Measurements from ENCODE around the gene ARMC8.

The ARMC8 gene

DNA sequence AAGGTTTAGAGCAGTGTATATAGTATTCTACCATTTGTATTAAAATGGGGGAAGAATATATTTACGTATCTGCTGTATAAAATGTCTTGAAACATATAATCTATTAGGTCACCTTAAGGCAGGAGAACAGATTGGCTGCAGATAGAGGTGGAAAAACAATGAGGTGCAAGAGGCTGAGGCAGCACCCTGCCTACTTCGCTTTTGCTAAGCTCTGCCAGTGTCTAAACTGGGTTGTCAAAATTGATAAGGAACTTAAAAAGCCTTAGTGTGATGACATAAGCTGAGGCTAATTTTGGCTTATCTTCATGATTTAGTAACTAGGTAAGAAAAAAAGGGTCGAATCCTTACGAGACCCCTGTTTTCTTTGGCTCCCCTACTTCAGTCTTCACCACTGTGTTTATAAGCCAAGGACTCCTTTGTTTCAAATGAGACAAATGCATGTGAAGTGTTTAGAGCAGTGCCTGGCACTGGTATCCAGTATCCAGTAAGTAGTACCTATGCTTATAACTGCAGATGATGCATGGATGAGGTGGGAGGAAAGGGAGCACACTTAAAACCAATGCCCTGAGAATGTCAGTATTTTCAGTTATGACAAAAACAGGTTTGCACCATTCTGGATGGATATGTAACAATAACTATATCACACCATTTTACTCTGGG is 45.7 kb downstream of the ARMC8 start:
- no peak overlapping the region for H3K4me3 ChIP-seq (ENCODE audit: low read length)
- H3K4me1 ChIP-seq (ENCODE audit: control insufficient read depth, insufficient read depth, low read length) = no peaks in the 10 kb centered on the region
- H3K27me3 ChIP-seq (ENCODE audit: control insufficient read depth, insufficient read depth, low read length) = no peaks in the 10 kb centered on the region
- H3K27ac ChIP-seq (ENCODE audit: low read depth, low read length) = no peak overlapping the region
- H3K36me3 ChIP-seq (ENCODE audit: control insufficient read depth, insufficient read depth, low read length) = peaks cover 2% of the 10 kb centered on the region
- no peak overlapping the region for H3K9ac ChIP-seq (ENCODE audit: low read length)

DNA sequence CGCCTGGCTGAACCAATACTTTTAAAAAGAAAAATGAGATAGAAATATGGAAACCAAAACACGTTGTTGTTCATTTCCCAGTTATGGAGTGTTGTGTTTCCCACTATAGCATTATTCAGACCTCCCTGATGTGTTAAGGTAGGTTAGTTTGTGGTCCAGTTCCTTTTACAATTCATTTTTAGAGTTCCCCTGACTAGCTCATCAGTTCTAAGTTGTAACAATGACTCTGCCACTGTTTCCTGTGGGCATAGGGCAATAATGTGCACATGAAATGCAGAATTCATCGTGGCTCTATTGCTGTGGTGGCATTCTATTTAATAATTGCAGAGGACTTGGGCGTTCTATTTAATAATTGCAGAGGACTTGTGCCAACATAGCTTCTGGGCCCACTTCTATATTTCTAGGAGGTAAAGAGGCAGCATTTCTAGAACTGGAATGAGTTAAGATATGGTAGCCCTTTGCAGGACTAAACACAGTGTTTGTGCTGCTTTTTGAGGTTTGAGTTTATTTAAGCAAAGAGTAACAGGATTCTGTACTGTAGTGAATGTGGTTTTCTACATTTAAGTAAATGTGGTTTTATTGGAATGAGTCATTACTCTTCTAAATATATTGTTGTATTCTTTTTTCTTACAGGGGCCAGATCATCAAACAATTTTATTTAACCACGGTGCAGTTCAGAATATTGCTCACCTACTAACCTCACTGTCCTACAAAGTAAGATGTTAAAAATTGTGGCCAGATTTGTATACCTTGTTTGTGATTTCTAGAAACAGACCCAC is 47.5 kb downstream of the ARMC8 start:
- H3K4me1 ChIP-seq (ENCODE audit: control insufficient read depth, insufficient read depth, low read length) = no peaks in the 10 kb centered on the region
- H3K27ac ChIP-seq (ENCODE audit: low read depth, low read length) = no peak overlapping the region
- no peaks in the 10 kb centered on the region for H3K27me3 ChIP-seq (ENCODE audit: control insufficient read depth, insufficient read depth, low read length)
- H3K4me3 ChIP-seq (ENCODE audit: low read length) = no peak overlapping the region
- H3K36me3 ChIP-seq (ENCODE audit: control insufficient read depth, insufficient read depth, low read length) = peaks cover 5% of the 10 kb centered on the region
- H3K9ac ChIP-seq (ENCODE audit: low read length) = no peak overlapping the region

DNA sequence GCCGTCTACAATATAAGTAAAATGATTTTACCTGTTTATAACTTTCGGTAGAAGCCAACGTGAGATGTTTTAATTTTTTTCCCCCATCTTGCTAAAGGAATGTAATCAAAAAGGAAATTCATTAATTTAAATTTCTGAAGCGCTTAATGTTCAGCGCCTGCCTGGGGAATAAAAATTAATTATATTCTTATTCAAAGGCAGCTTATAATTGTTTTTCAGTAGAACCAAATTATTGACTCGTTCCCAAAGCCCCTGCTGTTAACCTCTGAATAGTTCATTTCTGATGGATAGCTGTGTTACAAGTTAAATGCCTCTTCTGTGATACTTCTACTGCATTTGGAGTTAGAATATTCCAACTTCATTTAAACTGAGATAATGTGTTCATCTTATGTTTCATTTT is 51.6 kb downstream of the ARMC8 start:
- no peak overlapping the region for H3K9ac ChIP-seq (ENCODE audit: low read length)
- no peak overlapping the region for H3K27ac ChIP-seq (ENCODE audit: low read depth, low read length)
- H3K36me3 ChIP-seq (ENCODE audit: control insufficient read depth, insufficient read depth, low read length) = peaks cover 11% of the 10 kb centered on the region
- H3K27me3 ChIP-seq (ENCODE audit: control insufficient read depth, insufficient read depth, low read length) = no peaks in the 10 kb centered on the region
- no peak overlapping the region for H3K4me3 ChIP-seq (ENCODE audit: low read length)
- no peaks in the 10 kb centered on the region for H3K4me1 ChIP-seq (ENCODE audit: control insufficient read depth, insufficient read depth, low read length)

DNA sequence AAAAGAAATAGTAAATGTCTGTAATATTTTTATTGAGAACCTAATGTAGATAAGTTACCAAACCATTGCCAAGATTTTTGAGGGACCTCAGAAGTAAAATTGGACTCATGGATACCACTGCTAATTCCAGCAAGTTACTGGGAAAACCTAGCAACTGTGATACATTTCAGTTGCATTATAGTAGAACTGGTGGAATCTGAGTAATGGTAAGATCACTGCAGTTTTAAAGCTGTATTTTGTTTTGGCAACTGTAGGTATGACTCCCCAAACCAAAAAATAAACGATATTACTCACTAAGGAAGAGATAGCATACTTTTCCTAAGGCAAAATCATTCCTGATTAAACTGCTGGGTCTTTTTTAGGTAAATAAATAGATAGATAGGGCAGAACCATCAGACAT is 54.0 kb downstream of the ARMC8 start:
- Histone ChIP-seq H3K9ac (ENCODE audit: low read length) (no peak overlapping the region), H3K36me3 (ENCODE audit: control insufficient read depth, insufficient read depth, low read length) (peaks cover 18% of the 10 kb centered on the region), H3K4me1 (ENCODE audit: control insufficient read depth, insufficient read depth, low read length) (no peaks in the 10 kb centered on the region), H3K27me3 (ENCODE audit: control insufficient read depth, insufficient read depth, low read length) (no peaks in the 10 kb centered on the region), H3K4me3 (ENCODE audit: low read length) (no peak overlapping the region), H3K27ac (ENCODE audit: low read depth, low read length) (no peak overlapping the region)

DNA sequence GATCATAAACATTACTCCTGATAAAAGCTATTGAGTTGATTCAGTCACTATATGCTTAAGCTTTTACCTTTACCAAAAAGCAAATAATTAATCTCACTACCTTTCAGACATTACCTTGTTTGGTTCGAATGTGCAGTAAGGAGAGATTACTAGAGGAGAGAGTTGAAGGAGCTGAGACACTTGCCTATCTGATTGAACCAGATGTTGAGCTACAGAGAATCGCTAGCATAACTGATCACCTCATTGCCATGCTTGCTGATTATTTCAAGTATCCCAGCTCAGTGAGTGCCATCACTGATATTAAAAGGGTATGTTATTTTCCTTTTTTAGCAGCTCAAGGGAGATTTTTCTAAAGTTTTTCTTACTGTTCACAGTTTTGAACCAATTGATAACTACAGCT is 54.6 kb downstream of the ARMC8 start:
- no peak overlapping the region for H3K4me3 ChIP-seq (ENCODE audit: low read length)
- no peaks in the 10 kb centered on the region for H3K4me1 ChIP-seq (ENCODE audit: control insufficient read depth, insufficient read depth, low read length)
- peaks cover 15% of the 10 kb centered on the region for H3K36me3 ChIP-seq (ENCODE audit: control insufficient read depth, insufficient read depth, low read length)
- H3K27ac ChIP-seq (ENCODE audit: low read depth, low read length) = no peak overlapping the region
- H3K9ac ChIP-seq (ENCODE audit: low read length) = no peak overlapping the region
- H3K27me3 ChIP-seq (ENCODE audit: control insufficient read depth, insufficient read depth, low read length) = no peaks in the 10 kb centered on the region

DNA sequence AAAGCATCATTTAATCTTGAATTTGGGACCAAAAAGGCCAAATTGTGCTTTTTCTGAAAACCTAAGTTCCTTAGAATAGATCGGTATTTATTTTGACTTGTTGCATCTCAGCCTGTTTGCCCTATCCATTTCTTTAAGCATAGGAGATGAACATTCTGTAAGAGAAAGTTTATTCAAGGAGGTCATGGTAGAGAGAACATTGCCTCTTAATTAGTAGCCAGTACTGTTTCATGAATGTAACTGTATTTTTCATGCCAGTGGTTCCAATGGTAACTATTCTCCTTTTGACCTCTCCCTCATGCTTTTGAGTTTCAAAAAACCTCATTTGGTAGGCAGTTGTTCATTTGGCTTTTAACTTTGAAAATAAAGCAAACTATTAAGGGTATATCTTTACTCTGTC is 55.4 kb downstream of the ARMC8 start:
- Histone ChIP-seq H3K4me3 (ENCODE audit: low read length) (no peak overlapping the region), H3K9ac (ENCODE audit: low read length) (no peak overlapping the region), H3K27me3 (ENCODE audit: control insufficient read depth, insufficient read depth, low read length) (no peaks in the 10 kb centered on the region), H3K4me1 (ENCODE audit: control insufficient read depth, insufficient read depth, low read length) (no peaks in the 10 kb centered on the region), H3K36me3 (ENCODE audit: control insufficient read depth, insufficient read depth, low read length) (peaks cover 17% of the 10 kb centered on the region), H3K27ac (ENCODE audit: low read depth, low read length) (no peak overlapping the region)

DNA sequence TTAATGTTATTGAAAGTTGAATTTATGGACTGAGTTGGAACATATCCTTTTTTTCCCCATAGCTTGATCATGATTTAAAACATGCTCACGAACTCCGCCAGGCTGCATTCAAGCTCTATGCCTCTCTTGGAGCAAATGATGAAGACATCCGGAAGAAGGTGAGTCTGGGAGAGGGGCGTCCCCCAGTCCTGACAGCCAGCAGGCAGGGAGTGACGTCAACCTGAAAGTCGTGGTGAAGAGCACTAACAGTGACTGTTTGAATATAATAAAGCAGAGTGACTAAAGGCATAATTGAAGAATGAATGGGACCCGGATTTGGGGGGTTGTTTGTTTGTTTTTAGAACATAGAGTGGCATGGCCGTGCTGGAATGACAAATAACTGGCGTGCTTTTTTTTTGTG is 57.9 kb downstream of the ARMC8 start:
- Histone ChIP-seq H3K27ac (ENCODE audit: low read depth, low read length) (no peak overlapping the region), H3K4me3 (ENCODE audit: low read length) (no peak overlapping the region), H3K27me3 (ENCODE audit: control insufficient read depth, insufficient read depth, low read length) (no peaks in the 10 kb centered on the region), H3K36me3 (ENCODE audit: control insufficient read depth, insufficient read depth, low read length) (peaks cover 16% of the 10 kb centered on the region), H3K4me1 (ENCODE audit: control insufficient read depth, insufficient read depth, low read length) (no peaks in the 10 kb centered on the region), H3K9ac (ENCODE audit: low read length) (no peak overlapping the region)

DNA sequence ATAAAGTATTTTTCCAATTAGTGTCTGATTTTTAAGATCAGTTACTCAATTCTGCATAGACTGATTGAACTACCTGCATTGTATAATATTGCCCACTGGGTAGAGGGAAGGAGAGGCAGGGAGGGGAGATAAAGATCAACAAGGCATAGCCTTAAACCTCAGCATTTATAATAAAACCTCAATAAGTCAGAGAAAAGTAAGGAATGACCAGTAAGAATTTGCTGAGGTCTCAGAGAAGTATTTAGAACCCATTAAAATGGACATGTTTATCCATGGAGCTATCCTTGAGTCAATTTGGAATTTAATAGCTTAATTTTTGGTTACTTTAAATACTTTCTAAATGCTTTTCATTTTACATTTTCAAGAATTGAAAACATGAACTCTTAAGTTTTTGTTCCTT is 62.5 kb downstream of the ARMC8 start:
- peaks cover 10% of the 10 kb centered on the region for H3K36me3 ChIP-seq (ENCODE audit: control insufficient read depth, insufficient read depth, low read length)
- H3K9ac ChIP-seq (ENCODE audit: low read length) = no peak overlapping the region
- no peak overlapping the region for H3K4me3 ChIP-seq (ENCODE audit: low read length)
- H3K27ac ChIP-seq (ENCODE audit: low read depth, low read length) = no peak overlapping the region
- no peaks in the 10 kb centered on the region for H3K27me3 ChIP-seq (ENCODE audit: control insufficient read depth, insufficient read depth, low read length)
- H3K4me1 ChIP-seq (ENCODE audit: control insufficient read depth, insufficient read depth, low read length) = no peaks in the 10 kb centered on the region

DNA sequence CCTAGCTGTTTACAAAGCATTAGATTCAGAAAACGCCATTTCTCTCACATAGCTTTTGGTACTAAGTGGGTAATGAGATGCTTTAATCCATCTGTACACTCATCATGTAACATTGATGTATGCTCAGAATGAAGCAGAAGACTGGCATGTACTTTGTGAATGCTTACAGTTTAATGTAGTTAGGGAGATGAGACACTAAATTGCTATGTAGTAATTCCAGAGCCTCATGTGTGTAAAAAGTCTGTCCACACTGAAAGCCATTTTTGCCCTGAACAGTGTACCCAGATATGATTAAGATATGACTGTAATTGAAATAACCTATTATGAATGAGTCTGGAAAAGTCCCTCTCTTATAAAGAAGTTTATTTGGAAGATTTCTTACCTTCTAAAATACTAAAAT is 66.5 kb downstream of the ARMC8 start:
- Histone ChIP-seq H3K4me1 (ENCODE audit: control insufficient read depth, insufficient read depth, low read length) (no peaks in the 10 kb centered on the region), H3K27me3 (ENCODE audit: control insufficient read depth, insufficient read depth, low read length) (no peaks in the 10 kb centered on the region), H3K36me3 (ENCODE audit: control insufficient read depth, insufficient read depth, low read length) (no peaks in the 10 kb centered on the region), H3K9ac (ENCODE audit: low read length) (no peak overlapping the region), H3K27ac (ENCODE audit: low read depth, low read length) (no peak overlapping the region), H3K4me3 (ENCODE audit: low read length) (no peak overlapping the region)

DNA sequence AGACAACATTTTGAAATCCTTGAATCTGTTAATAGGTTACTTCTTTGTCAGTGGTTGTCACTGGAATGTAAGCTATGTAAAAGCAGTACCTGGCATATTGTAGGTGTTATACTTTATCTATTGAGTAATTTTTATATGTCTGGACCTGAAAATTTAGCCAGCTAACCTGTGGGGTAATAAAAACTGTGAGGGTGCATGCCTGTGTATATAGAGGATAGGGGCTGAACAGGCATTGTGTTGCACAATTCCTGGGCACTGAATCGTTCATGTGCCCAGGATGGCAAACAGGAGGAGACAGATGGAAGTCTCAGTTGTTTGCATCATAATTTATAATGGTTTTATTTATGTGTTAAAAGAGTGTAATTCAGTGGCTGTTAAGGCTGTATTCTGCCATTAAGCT is 67.1 kb downstream of the ARMC8 start:
- Histone ChIP-seq H3K4me1 (ENCODE audit: control insufficient read depth, insufficient read depth, low read length) (no peaks in the 10 kb centered on the region), H3K27ac (ENCODE audit: low read depth, low read length) (no peak overlapping the region), H3K36me3 (ENCODE audit: control insufficient read depth, insufficient read depth, low read length) (no peaks in the 10 kb centered on the region), H3K9ac (ENCODE audit: low read length) (no peak overlapping the region), H3K27me3 (ENCODE audit: control insufficient read depth, insufficient read depth, low read length) (no peaks in the 10 kb centered on the region), H3K4me3 (ENCODE audit: low read length) (no peak overlapping the region)

DNA sequence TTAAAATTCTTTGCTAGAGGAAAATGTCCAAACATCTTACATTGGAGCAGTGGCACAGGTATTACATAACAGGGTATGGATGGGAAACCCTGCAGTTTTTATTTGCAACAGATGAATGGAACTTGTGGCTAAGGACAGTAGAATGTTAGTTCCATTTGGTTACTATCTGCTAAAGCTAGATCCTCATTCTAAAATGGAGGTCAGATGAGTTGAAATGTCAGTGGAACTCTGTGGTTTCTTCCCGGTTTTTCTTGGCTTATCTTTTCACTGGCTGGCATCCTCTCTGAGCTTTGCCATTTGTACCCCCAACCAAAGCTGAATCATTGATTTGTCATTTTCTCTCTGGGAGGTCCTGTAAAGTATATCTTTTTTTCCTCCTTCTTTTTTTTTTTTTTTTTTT is 68.9 kb downstream of the ARMC8 start:
- Histone ChIP-seq H3K4me1 (ENCODE audit: control insufficient read depth, insufficient read depth, low read length) (no peaks in the 10 kb centered on the region), H3K4me3 (ENCODE audit: low read length) (no peak overlapping the region), H3K36me3 (ENCODE audit: control insufficient read depth, insufficient read depth, low read length) (no peaks in the 10 kb centered on the region), H3K27ac (ENCODE audit: low read depth, low read length) (no peak overlapping the region), H3K27me3 (ENCODE audit: control insufficient read depth, insufficient read depth, low read length) (no peaks in the 10 kb centered on the region), H3K9ac (ENCODE audit: low read length) (no peak overlapping the region)

DNA sequence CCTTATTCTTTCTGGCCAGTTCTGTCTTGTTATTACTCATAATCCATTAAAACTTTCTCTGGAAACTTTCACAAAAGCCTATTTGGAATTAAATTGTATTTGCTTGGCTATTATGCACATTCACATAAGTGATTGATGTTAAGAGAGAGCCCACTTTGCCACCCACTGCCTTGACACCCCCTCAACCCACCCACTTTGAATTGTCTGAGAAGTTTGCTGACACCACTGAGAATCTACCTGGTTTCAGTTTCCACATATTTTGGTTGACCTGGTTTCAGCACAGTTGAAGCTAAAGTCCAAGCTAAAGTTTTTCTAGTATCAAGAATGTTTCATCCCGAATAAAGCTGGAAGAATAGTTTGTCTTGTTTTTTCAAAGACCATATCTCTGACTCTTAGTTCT is 70.9 kb downstream of the ARMC8 start:
- Histone ChIP-seq H3K9ac (ENCODE audit: low read length) (no peak overlapping the region), H3K4me3 (ENCODE audit: low read length) (no peak overlapping the region), H3K36me3 (ENCODE audit: control insufficient read depth, insufficient read depth, low read length) (no peaks in the 10 kb centered on the region), H3K27ac (ENCODE audit: low read depth, low read length) (no peak overlapping the region), H3K4me1 (ENCODE audit: control insufficient read depth, insufficient read depth, low read length) (no peaks in the 10 kb centered on the region), H3K27me3 (ENCODE audit: control insufficient read depth, insufficient read depth, low read length) (no peaks in the 10 kb centered on the region)

DNA sequence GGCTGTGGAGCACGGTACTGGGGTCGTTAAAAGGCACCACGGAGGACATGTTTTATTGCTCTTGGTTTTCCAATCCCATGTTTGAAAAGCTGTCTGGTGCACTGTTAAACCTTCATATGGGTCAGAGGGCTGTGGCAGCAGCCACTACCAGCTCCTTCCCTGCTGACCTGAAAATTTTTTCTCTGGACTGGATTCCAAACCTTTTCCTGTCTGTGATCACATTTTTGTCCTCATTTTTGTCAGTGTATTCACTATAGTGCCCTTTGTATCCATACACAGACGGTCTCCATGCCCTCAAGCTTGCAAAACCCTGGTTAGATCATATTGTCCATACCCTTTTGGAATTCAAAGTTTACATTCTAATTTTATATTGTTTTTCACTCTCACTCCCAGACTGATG is 72.0 kb downstream of the ARMC8 start:
- H3K27me3 ChIP-seq (ENCODE audit: control insufficient read depth, insufficient read depth, low read length) = no peaks in the 10 kb centered on the region
- no peaks in the 10 kb centered on the region for H3K4me1 ChIP-seq (ENCODE audit: control insufficient read depth, insufficient read depth, low read length)
- no peaks in the 10 kb centered on the region for H3K36me3 ChIP-seq (ENCODE audit: control insufficient read depth, insufficient read depth, low read length)
- H3K4me3 ChIP-seq (ENCODE audit: low read length) = no peak overlapping the region
- H3K27ac ChIP-seq (ENCODE audit: low read depth, low read length) = no peak overlapping the region
- no peak overlapping the region for H3K9ac ChIP-seq (ENCODE audit: low read length)

Measured in rectal smooth muscle tissue (tissue), 1 donor.